GM18517 (cell line): ENCODE measurements around the gene ATP11A.

ENCODE experiments used
- ATAC-seq: cut with Tn5 transposase; IDR thresholded peaks from one replicate; pipeline ENCODE4 v1.9.1; 2021; ENCODE audit warnings: mild to moderate bottlenecking, moderate library complexity; ENCODE audit not compliant: unreplicated experiment

ATP11A gene

DNA sequence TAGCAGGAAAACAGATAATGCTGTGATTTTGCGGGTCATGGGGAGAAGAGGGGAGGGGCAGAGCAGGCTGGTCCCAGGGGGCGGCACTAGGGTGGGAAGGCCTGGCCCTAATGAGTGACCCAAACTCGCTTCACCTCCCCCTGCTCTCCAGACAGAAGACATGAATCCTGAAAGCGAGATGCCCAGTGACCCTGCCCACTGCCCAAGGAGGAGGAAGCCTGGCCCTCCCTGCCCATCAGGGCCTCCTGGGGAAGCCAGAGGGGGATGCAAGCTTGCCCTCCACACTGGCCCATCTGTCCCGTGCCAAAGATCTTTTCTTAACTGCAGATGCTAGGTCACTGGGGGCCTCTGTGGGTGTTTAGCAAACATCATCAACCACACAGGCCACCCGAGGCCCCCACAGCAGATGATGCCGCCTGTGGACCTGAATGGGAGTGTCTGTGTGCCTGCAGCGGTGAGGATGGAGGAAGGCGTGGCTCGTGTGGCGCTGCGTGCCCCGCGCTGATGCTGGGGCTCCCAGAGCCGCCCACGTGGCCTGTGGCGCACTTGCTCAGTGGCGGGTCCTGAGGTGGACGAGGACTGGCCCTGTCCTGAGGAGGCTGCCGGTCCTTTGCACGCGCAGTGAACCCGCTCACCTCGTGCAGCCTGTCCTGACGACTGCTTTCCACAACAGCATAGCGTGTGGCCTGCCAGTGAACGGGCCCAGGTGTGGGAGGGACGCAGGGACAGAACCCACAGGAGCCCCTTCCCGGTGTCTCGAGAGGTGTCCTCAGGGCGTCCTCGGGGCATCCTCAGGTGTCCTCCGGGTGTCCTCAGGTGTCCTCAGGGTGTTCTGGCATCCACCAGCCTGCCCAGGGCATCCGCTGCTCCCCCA, 198.6 kb downstream of the ATP11A start:
- no peak for ATAC-seq

DNA sequence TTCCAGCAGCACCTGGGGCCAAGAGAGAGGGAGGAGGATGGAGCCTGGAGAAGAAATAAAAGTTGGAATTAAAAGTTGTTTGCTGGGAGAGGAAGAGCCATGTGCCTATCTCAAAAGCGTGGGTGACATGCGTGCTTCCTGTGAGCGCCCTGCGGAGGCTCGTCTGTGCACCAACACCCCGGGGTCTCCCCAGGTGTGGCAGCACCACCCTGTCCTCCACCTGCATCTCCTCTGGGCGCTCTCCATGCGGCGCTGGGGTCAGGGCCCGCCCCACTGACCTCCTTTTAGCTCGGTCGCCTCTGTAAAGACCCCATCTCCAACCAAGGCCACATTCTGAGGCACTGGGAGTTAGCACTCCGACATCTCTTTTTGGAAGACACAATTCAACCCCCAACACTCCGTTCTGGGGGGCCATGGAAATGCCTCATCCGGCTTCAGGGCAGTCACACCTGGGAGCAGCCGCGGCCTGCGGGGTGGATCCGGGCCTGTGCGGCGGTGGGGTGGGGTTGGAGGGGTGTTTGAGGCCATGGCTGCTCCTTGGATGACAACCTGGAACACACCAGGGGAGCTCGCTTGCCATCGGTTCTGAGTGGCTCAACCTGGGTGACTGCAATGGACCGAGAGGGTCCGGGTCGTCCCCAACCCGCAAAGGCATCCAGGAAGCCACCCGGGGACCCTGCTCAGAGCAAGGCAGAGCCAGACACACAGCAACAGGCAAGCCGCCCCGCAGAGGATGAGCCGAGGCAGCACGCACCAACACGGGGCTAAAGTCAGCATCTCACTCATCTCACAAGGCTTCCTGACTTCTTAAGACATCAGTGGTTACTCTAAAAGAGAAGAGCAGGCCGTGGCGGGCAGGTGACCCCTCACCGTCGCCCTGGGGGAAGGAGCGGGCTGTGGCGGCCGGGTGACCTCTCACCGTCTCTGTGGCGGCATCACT, 199.8 kb downstream of the ATP11A start:
- no peak for ATAC-seq

DNA sequence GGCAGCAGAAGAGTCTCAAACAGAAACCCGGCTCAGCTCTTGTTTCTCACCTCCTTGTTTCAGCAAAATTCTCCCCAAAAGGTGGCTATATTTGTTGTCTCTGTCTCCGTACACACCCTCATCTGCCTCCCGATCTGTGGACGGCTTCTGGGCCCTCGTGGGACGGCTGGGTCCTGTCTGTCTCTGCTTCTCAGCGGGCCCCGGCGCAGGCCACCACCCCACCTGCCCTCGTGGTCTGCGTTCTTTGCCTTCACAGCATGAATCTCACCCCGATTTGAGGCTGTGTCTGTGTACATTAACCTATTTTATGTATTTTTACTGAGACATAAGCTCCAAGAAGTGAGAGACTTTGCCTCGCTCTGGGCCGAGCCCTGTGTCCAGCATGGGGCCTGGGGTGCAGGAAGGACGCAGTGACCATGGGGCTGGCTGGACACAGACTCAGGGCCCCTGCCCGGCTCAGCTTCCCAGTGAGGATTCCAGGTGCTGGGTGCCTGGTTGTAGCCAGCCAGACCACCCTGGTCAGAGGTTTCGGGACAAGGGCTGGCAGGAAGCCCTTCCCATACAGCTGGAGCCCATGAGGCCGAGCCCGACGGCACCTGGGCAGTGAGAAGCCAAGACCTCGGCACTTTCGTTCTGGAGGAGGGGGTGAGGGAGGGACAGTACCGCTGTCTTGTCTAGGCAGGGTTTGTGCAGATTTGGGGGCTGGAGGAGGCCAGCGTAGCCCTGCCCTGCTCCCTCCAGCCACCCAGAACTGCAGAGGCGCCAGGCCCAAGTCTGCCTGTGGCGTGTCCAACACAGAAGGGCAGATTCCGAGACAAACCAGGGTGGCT, 200.7 kb downstream of the ATP11A start:
- ATAC-seq: no peak

DNA sequence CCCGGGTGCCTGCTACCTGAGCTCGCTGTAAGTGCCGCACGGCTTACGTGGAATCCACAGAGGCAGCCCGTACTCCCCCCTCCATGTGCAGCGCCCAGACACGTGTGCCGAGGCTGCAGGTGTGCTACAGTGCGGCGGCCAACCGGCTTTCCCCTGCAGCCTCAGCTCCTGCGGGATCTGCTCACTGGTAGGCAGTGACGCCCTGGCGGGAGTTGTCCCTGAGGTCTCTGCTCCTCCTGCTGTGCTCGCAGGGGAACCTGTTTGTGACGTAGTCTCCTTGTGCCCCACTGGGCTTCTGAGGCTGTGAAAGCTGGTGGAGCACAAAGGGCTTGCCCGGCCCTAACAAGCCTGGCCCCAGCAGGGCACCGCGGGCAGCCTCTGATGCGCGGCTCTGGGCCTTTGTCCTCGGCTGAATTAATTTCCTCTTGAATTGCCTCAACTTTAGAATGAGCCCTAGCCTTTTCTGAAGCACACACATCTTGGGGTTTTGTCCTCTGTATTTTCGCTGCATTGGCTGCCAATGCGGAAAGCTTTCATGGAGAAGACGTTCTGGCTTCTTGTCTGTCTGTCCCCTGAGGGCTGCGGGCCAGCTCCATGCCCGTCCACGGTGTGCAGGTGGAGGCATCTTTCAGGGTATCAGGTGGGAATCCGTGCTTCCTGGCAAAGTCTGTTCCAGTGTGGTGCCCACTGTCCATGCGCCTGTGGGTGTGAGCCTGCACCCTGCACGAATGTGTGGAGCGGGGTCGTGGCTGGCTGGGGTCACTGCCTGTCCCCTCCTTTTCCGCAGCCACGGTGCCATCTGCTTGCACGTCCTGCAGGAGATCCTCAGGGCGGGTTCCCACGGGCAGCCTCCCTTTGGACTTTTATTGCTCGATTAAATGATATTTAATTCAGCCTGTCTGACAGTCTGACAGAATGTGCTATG, 201.9 kb downstream of the ATP11A start:
- no peak for ATAC-seq

DNA sequence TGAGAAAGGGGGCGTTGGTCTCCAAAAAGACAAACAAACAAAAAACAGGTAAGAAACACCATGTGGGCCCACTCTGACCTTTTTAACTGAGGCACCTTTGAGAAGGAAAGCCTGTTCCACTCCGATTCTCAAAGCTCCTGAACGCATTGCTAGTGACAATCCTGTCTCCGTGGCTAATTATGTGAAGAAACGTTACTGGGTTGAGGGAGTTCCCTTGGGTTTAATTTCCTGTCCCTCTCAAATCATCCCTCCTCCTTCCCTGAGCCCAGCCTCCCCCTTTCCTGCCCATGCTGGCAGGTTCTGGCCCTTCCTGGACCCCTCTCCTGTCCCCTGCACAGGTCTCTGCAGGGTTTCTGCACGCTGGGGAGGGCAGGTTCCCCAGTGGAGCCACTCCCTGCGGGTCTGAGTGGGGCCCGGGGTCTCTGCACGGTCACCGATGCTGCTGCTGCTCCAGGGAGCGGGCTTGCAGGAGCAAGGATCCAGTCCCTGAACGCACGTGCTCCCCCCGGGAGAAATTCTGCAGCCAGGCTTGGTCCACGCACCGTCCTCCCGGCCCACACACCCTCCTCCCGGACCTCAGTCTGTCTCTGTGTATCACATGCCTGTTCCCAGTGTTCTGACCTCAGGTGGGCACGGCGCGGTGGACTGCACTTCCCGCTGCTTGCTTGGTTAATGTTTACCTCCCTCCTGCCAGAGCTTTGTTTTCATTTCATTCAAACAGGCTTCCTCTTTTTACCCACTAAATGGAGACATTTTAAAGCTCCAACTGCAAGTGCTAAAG, 202.8 kb downstream of the ATP11A start:
- ATAC-seq: no peak

DNA sequence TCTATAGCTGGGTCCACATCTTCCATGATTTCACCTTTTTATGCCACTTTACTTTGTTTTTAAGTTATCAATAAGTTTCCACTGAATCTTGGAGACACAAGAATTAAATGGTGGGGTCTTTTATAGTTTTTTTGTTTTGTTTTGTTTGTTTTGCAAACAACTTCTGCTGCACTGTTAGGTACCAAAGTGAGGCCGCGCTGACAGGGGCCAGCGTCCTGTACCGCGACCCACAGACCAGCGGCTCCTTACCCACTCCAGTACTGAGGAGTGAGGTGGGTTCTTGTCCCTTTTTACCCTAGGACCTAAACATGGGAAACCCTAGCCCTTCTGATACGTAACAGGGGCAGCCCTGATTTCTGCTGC, 203.3 kb downstream of the ATP11A start:
- no peak for ATAC-seq

DNA sequence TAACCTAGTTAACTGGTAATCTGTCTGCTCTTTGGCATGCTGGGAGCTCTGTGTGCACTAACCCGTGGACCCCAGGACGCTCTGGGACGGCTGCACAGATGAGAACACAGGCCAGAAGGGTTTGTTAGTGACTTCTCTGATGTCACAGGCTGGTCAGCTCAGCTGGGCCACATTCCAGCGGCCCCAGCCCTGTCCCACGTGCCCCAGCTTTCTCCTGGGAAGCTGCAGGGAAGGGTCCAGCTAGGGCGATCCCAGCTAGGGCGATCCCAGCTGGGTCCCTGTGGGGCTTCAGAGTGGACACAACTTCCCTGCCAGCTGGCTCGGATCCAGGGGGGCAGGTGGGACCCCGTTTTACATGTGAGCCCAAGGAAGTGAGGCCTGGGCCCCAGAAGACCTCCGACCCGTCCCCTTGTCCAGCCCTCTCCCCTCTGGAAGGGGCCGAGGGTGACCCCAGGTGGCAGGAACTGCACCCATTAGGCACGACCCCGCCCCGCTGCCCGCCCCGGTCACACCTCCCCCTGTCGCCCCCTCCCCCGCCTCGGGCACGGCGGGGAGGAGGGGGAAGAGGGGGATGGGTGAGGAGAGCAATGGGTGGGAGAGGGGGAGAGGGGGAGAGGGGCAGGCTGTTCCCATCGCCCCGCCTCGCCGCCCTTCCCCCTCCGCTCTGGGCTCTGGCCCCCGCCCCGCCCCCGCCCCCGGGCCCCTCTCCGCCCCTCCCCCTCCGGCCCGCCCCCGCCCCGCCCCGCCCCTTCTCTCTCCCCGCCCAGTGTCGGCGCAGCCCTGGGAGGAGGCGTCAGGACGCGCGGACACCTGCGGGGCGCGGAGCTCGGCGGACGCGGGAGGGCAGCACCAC, 204.0 kb downstream of the ATP11A start:
- ATAC-seq: no peak

DNA sequence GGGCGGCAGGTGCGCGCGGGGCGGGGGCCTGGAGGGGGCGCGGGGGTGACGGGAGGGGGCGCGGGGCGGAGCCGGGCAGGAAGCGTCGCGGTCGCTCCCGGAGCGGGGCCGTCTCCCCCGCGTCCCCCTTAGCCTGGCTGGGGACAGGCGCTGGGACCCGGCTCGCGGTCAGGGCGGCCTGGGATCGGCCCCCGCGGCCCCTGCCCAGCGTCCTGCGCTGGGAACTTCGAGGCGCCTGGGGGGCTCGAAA, 204.5 kb downstream of the ATP11A start:
- no peak for ATAC-seq

DNA sequence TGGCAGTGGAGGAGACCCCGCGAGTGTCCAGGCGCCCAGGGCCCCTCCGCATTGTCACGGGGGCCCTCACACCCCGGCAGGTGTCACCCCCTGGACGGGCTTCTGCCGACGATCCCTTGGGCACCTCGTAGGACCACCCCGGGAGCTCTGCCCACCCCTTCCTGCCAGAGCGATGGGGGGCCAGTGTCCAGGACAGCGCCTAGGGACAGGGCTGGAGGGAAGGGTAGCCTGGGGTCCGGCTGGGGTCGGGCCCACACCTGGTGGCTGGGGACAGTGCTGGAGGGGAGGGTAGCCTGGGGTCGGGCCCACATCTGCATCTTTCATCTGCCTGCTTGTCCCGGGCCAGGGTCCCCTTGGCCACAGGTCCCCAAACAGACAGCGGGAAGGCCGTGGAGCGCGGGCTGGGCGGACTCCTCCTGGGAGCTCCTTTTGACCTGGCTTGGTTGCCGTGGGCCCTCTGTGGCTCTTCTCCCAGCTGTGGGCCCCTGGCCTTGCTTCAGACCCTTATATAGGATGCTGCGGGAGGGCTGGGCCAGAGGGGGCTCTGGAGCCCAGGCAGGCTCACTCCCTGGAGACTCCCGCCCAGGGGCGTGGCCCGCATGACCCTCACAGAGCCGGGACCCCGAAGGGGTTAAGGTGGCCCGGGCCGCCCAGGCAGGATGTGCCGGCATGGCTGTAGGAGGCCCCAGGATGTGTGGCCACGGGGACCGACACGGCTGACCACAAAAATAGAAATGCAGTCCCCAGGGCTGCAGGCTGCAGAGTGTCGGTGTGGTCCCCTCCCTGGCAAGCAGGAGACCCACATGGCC, 205.0 kb downstream of the ATP11A start:
- no peak for ATAC-seq

DNA sequence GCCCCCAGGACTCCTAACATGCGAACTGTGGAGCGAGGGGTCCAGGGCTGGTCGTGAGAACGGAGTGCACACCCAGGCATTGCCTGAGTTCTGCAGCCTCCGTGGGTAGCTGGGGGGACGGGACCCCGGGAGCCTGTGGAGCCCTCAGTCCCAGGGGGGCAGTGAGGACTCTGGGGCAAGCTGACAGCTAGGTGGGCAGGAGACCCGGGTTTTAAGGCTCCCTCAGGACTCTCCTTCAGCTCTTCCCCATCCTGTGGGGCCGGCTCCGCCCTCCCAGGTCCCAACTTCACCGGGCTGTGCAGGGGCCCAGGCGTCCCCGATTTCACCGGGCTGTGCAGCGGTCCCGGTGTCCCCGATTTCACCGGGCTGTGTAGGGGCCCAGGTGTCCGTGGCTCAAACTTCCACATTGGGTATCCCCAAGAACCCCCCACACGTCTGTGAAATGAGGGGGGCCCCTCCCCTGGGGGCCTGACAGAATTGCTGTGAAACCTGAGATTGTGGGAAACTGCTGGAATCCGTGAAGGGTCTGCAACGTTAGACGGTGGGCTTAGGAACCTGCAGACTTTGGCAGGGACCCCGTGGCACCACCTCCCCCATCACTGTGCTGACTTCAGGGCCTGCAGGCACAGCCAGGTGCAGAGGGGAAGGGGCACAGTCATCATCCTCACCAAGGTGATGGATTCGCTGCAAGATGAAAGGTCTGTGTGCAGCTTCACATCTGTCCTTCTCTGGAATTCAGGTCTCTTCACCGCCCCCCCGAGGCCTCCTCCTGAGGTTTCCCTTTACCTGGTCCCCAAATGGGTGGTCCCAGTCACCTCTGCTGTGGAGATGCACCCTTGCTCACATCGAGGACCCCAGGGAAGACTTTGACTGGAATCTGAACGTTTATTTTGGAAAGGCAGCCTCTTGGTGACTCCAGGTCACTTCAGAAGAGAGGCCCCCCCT, 206.0 kb downstream of the ATP11A start:
- ATAC-seq: no peak

DNA sequence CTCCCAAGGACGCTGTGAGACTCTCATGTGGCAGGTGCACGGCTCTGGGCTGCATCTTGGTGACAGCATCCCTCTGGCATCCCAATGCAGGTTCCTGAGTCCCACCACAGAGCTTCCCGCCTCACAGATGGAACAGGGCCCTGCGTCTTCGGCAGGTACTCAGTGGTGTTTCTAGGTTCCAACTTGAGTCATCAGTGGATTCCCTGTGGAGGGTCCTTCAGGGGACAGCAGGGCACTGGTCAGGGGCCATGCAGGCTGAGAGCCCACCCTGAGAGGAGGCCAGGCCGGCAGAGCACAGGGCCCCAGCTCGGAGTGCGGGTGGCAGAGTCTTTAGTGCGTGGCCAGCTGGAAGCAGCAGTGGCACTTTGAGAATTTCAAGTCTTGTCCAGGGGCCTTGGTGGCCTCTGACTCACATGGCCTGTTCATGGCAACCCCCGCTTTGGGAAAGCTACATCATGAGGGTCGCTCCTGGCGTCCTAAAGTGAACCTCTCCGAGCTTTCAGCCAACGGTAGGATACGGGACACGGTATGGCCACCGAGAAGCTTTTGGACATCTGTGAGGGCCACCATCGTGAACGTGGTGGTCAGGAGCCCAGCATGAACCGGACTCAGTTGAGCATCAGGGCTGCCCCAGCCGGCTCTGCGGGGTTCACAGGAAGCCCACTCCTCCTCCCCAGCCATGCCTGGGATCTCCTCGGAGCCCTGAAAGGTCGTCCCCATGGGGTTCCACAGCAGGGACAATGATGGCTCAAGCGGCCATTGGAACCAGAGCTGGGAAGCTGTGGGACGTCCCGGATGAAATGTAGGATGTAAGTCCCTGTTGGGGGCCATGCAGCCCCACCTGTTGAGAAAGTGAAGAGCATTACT, 207.1 kb downstream of the ATP11A start:
- ATAC-seq: no peak

DNA sequence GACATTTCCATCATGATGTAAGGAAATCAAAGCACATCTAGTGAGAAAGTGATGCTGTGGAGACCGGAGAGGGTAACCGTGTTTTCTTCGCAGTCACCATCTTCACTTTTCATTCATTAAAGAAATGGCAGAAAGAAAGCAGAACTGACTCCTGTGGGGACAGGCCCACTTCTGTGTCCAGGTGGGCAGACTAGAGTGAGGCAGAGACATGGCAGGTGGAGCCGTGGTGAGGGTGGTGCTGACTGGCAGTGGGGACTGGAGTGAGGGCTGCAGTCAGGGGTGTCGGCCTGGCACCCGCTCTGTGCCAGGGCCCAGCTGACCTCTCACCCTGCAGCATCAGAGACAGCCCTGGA, 207.7 kb downstream of the ATP11A start:
- no peak for ATAC-seq

DNA sequence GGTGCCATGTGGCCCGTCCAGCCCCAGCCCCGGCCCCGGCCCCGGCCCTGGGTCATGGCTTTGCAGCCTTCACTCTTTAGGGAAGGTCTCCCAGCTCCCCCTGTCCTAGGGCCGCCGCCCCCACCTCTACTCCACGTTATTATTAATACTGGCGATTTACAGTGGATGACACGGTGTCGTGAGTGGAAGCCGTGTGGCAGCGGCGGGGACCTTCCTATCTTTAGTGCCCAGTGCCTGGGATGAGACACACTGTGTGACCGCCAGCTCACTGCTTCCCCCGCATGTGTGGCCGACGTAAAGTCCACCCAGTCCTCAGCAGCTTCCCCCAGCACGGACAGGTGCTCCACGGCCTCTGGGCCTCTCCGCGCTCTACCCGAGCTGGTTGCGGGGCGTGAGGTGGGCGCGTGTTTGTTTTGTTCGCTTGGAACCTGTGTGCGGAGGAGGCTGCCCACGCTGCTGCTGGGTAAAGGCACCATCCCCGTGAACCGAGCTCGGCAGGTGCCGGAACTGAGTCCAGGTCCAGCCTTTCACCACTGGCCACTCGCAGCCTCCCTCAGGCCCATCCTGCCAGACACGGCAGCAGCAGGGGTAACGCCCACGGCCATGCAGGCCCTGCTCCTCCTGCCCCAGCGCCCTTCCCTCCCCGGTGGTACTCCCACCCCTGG, 208.2 kb downstream of the ATP11A start:
- no peak for ATAC-seq

DNA sequence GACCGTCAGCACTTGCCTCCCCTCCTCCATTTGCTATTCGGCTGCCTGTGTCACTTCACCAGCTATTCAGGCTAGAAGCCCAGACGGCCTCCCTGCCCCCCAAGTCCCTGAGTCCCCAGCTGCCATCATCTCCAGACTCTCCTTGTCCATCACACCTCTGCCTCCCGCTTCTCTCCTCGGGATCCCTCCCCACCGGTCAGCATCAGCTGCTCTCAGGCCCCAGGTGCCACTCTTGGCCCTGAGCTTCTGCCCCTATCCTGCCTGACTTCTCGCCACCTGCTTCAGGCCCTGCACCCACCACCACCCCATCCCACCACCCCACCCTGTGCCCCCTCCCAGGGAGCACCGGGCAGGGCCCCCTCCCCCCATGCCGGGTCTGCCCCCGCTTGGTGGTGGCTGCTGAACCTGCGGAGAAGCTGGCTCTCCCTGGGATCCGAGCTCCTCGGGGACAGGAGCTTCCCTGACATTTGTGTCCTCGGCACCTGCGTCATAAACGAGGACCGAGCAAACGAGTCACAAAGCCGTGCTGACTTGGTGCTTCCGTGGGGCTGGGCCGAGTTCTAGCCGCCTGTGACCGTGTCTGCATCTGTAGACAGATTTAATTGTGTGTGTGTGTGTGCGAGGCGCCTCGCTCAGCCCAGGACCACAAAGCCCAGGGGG, 208.9 kb downstream of the ATP11A start:
- ATAC-seq: no peak
